Measurements from ENCODE around the gene ESPL1. TPM values are rescaled to one million over a fixed set of nuclear protein-coding genes. Genes with fewer than 3 reads are reported as not detected.

Gene ESPL1
- 1 to 10 TPM in 2 of 3 donors, under 1 TPM in 1; 0.33 to 1.3 (median 1.2) TPM for total RNA-seq

GRCh38 chr12:53267999-53268629 is at the start of gene ESPL1:
TSS of gene ESPL1 (plus strand) at chr12:53268299. CDS start at chr12:53268767, 468 bp downstream.
- no peaks in the 10 kb centered on the region for H3K9me3 ChIP-seq
- H3K4me1 ChIP-seq, result no peaks in the 10 kb centered on the region
- intact Hi-C loops (cut with DNase I; ENCODE audit: low total_unique reads), result no loop called here
- H3K4me3 ChIP-seq, result peak within 1 kb of the TSS; percentile 49 to 75 (median 59)
- H3K27ac ChIP-seq, result peak within 1 kb of the TSS; percentile 32 to 37
- peak; percentile 41 to 58 for DNase-seq (ENCODE audit: low spot score in 2 of 2)
- H3K36me3 ChIP-seq, result no peaks in the 10 kb centered on the region
- no peaks in the 10 kb centered on the region for H3K27me3 ChIP-seq
- TF ChIP-seq POLR2A (IDR thresholded peaks at IDR 0.05) (no peak), CTCF (IDR thresholded peaks at IDR 0.05) (peak in 1 of 3 donors; percentile 18), POLR2AphosphoS5 (IDR thresholded peaks at IDR 0.05) (peak; percentile 17 to 49 (median 27))

- no peaks in the 10 kb centered on the region for H3K9me3 ChIP-seq
- no peak for DNase-seq (ENCODE audit: low spot score in 2 of 2)
- H3K27me3 ChIP-seq, result no peaks in the 10 kb centered on the region
- H3K4me1 ChIP-seq, result peaks cover 29 to 46% of the 10 kb centered on the region in 2 donors
- H3K36me3 ChIP-seq, result no peaks in the 10 kb centered on the region
- peak overlapping the region; percentile 81 to 100 for H3K27ac ChIP-seq
- H3K4me3 ChIP-seq, result peak overlapping the region; percentile 58 to 77 (median 77)
- TF ChIP-seq POLR2A (IDR thresholded peaks at IDR 0.05) (no peak), CTCF (IDR thresholded peaks at IDR 0.05) (no peak), POLR2AphosphoS5 (IDR thresholded peaks at IDR 0.05) (no peak)
- intact Hi-C loops (cut with DNase I; ENCODE audit: low total_unique reads), result loop anchor here (5.0 kb wide), 1 partner anchor 34 kb away; a partner anchor contains a TSS
Measured at GRCh38 chr12:53218551-53219291, 49.4 kb upstream of the ESPL1 start.

- intact Hi-C loops (cut with DNase I; ENCODE audit: low total_unique reads), result loop anchor here (5.0 kb wide), 1 partner anchor 33 kb away; a partner anchor contains a TSS
- Histone ChIP-seq H3K27ac (peak overlapping the region; percentile 81 to 100), H3K4me1 (peaks cover 30 to 50% of the 10 kb centered on the region in 2 donors), H3K9me3 (no peaks in the 10 kb centered on the region), H3K36me3 (no peaks in the 10 kb centered on the region), H3K27me3 (no peaks in the 10 kb centered on the region), H3K4me3 (peak overlapping the region; percentile 58 to 77 (median 77))
- TF ChIP-seq CTCF (IDR thresholded peaks at IDR 0.05) (no peak), POLR2A (IDR thresholded peaks at IDR 0.05) (no peak)
- no peak for DNase-seq (ENCODE audit: low spot score in 2 of 2)
Measured at GRCh38 chr12:53219292-53219955, 48.7 kb upstream of the ESPL1 start.

GRCh38 chr12:53219956-53220693 is 48.0 kb upstream of the ESPL1 start:
- Histone ChIP-seq H3K36me3 (no peaks in the 10 kb centered on the region), H3K9me3 (no peaks in the 10 kb centered on the region), H3K27ac (peak overlapping the region; percentile 99 to 100), H3K4me3 (peak overlapping the region; percentile 58 to 77 (median 77)), H3K27me3 (no peaks in the 10 kb centered on the region), H3K4me1 (peaks cover 30 to 52% of the 10 kb centered on the region in 2 donors)
- intact Hi-C loops (cut with DNase I; ENCODE audit: low total_unique reads), result loop anchor here (5.0 kb wide), 1 partner anchor 32 kb away; a partner anchor contains a TSS
- TF ChIP-seq POLR2AphosphoS5 (IDR thresholded peaks at IDR 0.05) (no peak), CTCF (IDR thresholded peaks at IDR 0.05) (no peak), POLR2A (IDR thresholded peaks at IDR 0.05) (no peak)
- DNase-seq (ENCODE audit: low spot score in 2 of 2), result peak in 1 of 2 donors; percentile 61

All from breast epithelium (tissue), 4 donors.